Endothelial cell of umbilical vein (primary cell): ENCODE results near the gene EYS. TPM values are rescaled to one million over a fixed set of nuclear protein-coding genes. Genes with fewer than 3 reads are reported as not detected.

Source experiments
- BruUV-seq: library from RNA; stranded (reverse); fragments of 400-500 nt; replicated peaks from 2 replicates; lab custom pipeline; 2021; lab: Mats Ljungman, UMichigan
- CTCF ChIA-PET: fragments of 300-600, 350-600 bp; sonication (Branson Sonifier 250); formaldehyde crosslinking; loops from one replicate; lab custom pipeline; 2021; ENCODE audit warnings: antibody characterized with exemption, inconsistent platforms; lab: Charles Lee
- POLR2A ChIA-PET: fragments of 300-600, 350-600 bp; sonication (Branson Sonifier 250); formaldehyde crosslinking; loops from one replicate; lab custom pipeline; 2021; ENCODE audit warnings: antibody characterized with exemption, inconsistent platforms; lab: Charles Lee
- DNase-seq: peaks from one replicate; pipeline ENCODE4 v3.0.0-alpha.2; 2011; ENCODE audit warnings: low read depth, low spot score
- FAIRE-seq: peaks from 2 replicates; lab custom pipeline; 2011; peaks lifted over from hg19 to GRCh38; lab: Jason Lieb, UNC
- H2AFZ ChIP-seq: 2 replicates; pipeline ENCODE4 v1.6.0; 2012; ENCODE audit warnings: low read depth, low read length, control low read depth, inconsistent platforms
- H3K27ac ChIP-seq: 2 replicates; pipeline ENCODE4 v1.5.1; 2011; ENCODE audit warnings: low read depth, mild to moderate bottlenecking, control low read depth, low read length, moderate library complexity; ENCODE audit not compliant: insufficient read depth
- H3K27me3 ChIP-seq, 2 experiments: 2 replicates each; pipeline versions ENCODE4 v1.6.0 to v1.6.1; 2011; ENCODE audit warnings: low read length in 2 of 2, mixed read lengths in 1 of 2; ENCODE audit not compliant: control insufficient read depth in 2 of 2, insufficient read depth in 2 of 2
- H3K36me3 ChIP-seq, 2 experiments: 2 replicates in 1 of 2; 3 replicates in 1 of 2; pipeline ENCODE4 v1.5.1; 2011; ENCODE audit warnings: low read length in 2 of 2, mild to moderate bottlenecking in 1 of 2, moderate library complexity in 1 of 2; ENCODE audit not compliant: control insufficient read depth in 2 of 2, insufficient read depth in 2 of 2; ENCODE audit errors: extremely low read depth in 1 of 2
- H3K4me1 ChIP-seq: 3 replicates; pipeline ENCODE4 v1.5.1; 2011; ENCODE audit warnings: mild to moderate bottlenecking, low read length; ENCODE audit not compliant: control insufficient read depth, insufficient read depth; ENCODE audit errors: extremely low read depth
- H3K4me2 ChIP-seq: 2 replicates; pipeline ENCODE4 v1.6.1; 2011; ENCODE audit warnings: low read length, control low read depth, mixed read lengths; ENCODE audit not compliant: insufficient read depth
- H3K4me3 ChIP-seq, 3 experiments: fragments of 200-600 bp in 1 of 3; sonication (generic), shearing (Covaris generic) in 1 of 3; replicated peaks in 1 of 3; 2 replicates each; pipeline ENCODE4 v1.5.1; 2011 to 2016; ENCODE audit warnings: control low read depth in 3 of 3, low read length in 3 of 3, mild to moderate bottlenecking in 2 of 3, inconsistent platforms in 1 of 3, low read depth in 1 of 3, moderate library complexity in 1 of 3; ENCODE audit not compliant: insufficient read depth in 1 of 3
- H3K79me2 ChIP-seq: 2 replicates; pipeline ENCODE4 v1.6.0; 2012; ENCODE audit warnings: low read length, inconsistent platforms; ENCODE audit not compliant: control insufficient read depth, insufficient read depth
- H3K9ac ChIP-seq: replicated peaks from 2 replicates; pipeline ENCODE3; 2011; ENCODE audit warnings: low read length, control low read depth; ENCODE audit not compliant: insufficient read depth; ENCODE audit errors: extremely low read depth
- H3K9me1 ChIP-seq: replicated peaks from 3 replicates; pipeline ENCODE4 v1.6.0; 2011; ENCODE audit warnings: mild to moderate bottlenecking, low read length; ENCODE audit not compliant: control insufficient read depth, insufficient read depth; ENCODE audit errors: extremely low read depth
- H3K9me3 ChIP-seq: replicated peaks from 2 replicates; pipeline ENCODE4 v1.5.1; 2012; ENCODE audit warnings: low read length, inconsistent platforms; ENCODE audit not compliant: control insufficient read depth, insufficient read depth
- H4K20me1 ChIP-seq: replicated peaks from 2 replicates; pipeline ENCODE3; 2011; ENCODE audit warnings: mild to moderate bottlenecking, low read length; ENCODE audit not compliant: control insufficient read depth, insufficient read depth; ENCODE audit errors: extremely low read depth
- FOS ChIP-seq: IDR thresholded peaks from 2 replicates; pipeline ENCODE4 v1.6.1; 2011; ENCODE audit warnings: mild to moderate bottlenecking, low read length, moderate library complexity, borderline replicate concordance; ENCODE audit not compliant: insufficient read depth
- GATA2 ChIP-seq: IDR thresholded peaks from 2 replicates; pipeline ENCODE4 v1.7.0; 2011; ENCODE audit warnings: low read depth, mild to moderate bottlenecking, moderate library complexity, mixed read lengths, low read length; ENCODE audit not compliant: insufficient read length, insufficient read depth
- dilution Hi-C: fragments of 300-500 bp; cut with MboI; formaldehyde crosslinking; loops from one replicate; pipeline ENCODE4 v1.15.0; 2019; ENCODE audit warnings: low sequenced_read_pairs; ENCODE audit not compliant: extremely low pct_ligation_motif_present
- intact Hi-C: fragments of 100-400 bp; cut with micrococcal nuclease; formaldehyde crosslinking; loops from one replicate; pipeline ENCODE4 v1.10.0; 2022
- polyA plus RNA-seq, 4 experiments: library from polyadenylated mRNA; depleted of rRNA in 3 of 4; stranded (reverse) in 3 of 4; unstranded in 1 of 4; fragments of >200 nt; gene quantifications; 2 replicates each; pipeline versions ENCODE4 v1.2.1 to v1.2.3, GENCODE V29; 2011 to 2012; ENCODE audit warnings: missing spikeins in 1 of 4
- total RNA-seq: library from RNA; stranded (reverse); gene quantifications from 2 replicates; pipeline ENCODE4 v1.2.3, GENCODE V29; 2021
- TF ChIP-seq, protein P1 (sequence below), 2 donors: IDR thresholded peaks; 1 replicate in 1 of 2; 2 replicates in 1 of 2; pipeline ENCODE4 v1.5.1; 2011; ENCODE audit warnings: low read length in 2 of 2, mild to moderate bottlenecking in 2 of 2, moderate library complexity in 2 of 2, control low read depth in 1 of 2, inconsistent platforms in 1 of 2, low read depth in 1 of 2; ENCODE audit not compliant: insufficient read depth in 1 of 2; ENCODE audit errors: extremely low read depth in 1 of 2

Gene EYS
- total and polyA plus RNA-seq, 2 donors (not counting 3 experiments of a cell fraction or from before 2014, with no cell fraction given), result 0.01 to 0.27 TPM

DNA sequence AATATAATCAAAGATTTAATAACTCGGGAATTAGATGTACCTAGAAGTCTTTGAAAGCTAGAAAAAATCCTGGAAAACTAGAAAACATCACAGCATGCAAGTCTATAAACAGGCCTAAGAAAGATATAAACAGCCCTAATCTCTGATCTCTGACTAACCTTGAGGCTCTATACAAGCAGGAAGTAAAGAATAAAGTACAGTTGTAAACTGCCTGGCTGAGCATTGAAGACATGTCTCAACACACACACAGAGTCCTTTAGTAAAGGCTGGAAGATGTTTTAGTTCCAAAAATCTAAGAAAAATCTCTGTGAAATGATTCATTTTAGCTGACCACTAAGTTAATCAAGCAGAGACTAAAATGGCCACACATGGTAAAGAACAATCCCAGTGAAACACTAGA, 774.5 kb downstream of the EYS start:
- intact Hi-C loops, result no loop called here
- ChIA-PET CTCF (no interaction called here), POLR2A (no interaction called here)
- Histone ChIP-seq H3K27ac (no peak overlapping the region), H3K4me3 (no peak overlapping the region), H3K9me1 (no peaks in the 10 kb centered on the region), H3K79me2 (no peaks in the 10 kb centered on the region), H3K27me3 (no peaks in the 10 kb centered on the region), H3K9me3 (no peaks in the 10 kb centered on the region), H3K36me3 (no peaks in the 10 kb centered on the region), H4K20me1 (no peaks in the 10 kb centered on the region), H3K4me1 (no peaks in the 10 kb centered on the region), H3K9ac (no peak overlapping the region), H2AFZ (peak overlapping the region; percentile 77), H3K4me2 (no peak overlapping the region)
- no TSS peak for BruUV-seq
- TF ChIP-seq FOS, result no peak
- peak; percentile 59 for TF ChIP-seq GATA2
- FAIRE-seq (no peak), DNase-seq (peak; percentile 11)
- dilution Hi-C loops, result no loop called here

- CTCF ChIA-PET, result no interaction called here
- Histone ChIP-seq H3K4me1 (no peaks in the 10 kb centered on the region), H3K9me3 (no peaks in the 10 kb centered on the region), H4K20me1 (no peaks in the 10 kb centered on the region), H3K4me2 (no peak overlapping the region), H2AFZ (no peak overlapping the region), H3K9me1 (no peaks in the 10 kb centered on the region), H3K79me2 (no peaks in the 10 kb centered on the region), H3K27ac (no peak overlapping the region), H3K4me3 (no peak overlapping the region), H3K36me3 (no peaks in the 10 kb centered on the region), H3K27me3 (no peaks in the 10 kb centered on the region), H3K9ac (no peak overlapping the region)
- POLR2A ChIA-PET, result no interaction called here
- FAIRE-seq (no peak), DNase-seq (no peak)
- no peak for TF ChIP-seq GATA2
- TF ChIP-seq, protein P1, sequence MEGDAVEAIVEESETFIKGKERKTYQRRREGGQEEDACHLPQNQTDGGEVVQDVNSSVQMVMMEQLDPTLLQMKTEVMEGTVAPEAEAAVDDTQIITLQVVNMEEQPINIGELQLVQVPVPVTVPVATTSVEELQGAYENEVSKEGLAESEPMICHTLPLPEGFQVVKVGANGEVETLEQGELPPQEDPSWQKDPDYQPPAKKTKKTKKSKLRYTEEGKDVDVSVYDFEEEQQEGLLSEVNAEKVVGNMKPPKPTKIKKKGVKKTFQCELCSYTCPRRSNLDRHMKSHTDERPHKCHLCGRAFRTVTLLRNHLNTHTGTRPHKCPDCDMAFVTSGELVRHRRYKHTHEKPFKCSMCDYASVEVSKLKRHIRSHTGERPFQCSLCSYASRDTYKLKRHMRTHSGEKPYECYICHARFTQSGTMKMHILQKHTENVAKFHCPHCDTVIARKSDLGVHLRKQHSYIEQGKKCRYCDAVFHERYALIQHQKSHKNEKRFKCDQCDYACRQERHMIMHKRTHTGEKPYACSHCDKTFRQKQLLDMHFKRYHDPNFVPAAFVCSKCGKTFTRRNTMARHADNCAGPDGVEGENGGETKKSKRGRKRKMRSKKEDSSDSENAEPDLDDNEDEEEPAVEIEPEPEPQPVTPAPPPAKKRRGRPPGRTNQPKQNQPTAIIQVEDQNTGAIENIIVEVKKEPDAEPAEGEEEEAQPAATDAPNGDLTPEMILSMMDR (IDR thresholded peaks at IDR 0.05; ENCODE audit: extremely low read depth in 1 of 2, insufficient read depth in 1 of 2, low read depth in 1 of 2, low read length in 2 of 2), result no peak
- BruUV-seq, result no TSS peak
- intact Hi-C loops, result no loop called here
- dilution Hi-C loops, result no loop called here
Observed at GRCh38 chr6:64930681-64931080, 776.3 kb downstream of the EYS start.
